ENCODE results near the gene RASD1.

The RASD1 gene

GRCh38 chr17:17527956-17528500 lies 31.8 kb upstream of the RASD1 start:
- TF ChIP-seq SPI1 (IDR thresholded peaks at IDR 0.05; ENCODE audit: low read depth, low read length) (no peak), POLR2A (IDR thresholded peaks at IDR 0.05; ENCODE audit: low read depth, low read length) (no peak), POU2F2 (IDR thresholded peaks at IDR 0.05; ENCODE audit: low read depth, low read length) (no peak), TAF1 (IDR thresholded peaks at IDR 0.05; ENCODE audit: low read depth, low read length) (no peak), PAX5 (IDR thresholded peaks at IDR 0.05; ENCODE audit: insufficient read depth, low read length, severe bottlenecking) (no peak), POLR2AphosphoS5 (IDR thresholded peaks at IDR 0.05; ENCODE audit: low read depth, low read length) (no peak)
- FAIRE-seq (no peak), DNase-seq (ENCODE audit: insufficient read length, low spot score) (no peak)

DNA sequence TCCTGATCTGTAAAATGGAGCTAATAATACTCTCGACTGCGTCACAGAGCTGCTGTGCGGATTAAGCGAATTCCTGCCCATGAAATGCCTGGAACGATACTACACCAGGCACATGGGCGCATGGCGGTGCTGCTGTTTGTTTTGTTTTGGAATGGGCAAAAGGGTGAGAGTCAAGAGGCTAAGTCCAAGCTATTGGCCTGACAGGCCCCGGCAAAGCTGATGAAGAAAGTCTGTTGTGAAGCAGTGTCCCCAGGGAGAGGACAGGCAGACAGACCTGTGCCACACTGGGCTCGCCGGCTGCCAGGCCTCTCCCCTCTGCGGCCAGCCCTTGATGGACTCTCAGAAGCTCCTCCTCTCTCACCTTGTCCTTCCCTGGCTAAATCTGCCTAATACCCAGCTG lies 31.3 kb upstream of the RASD1 start:
- no peak for FAIRE-seq
- no peak for TF ChIP-seq POU2F2 (IDR thresholded peaks at IDR 0.05; ENCODE audit: low read depth, low read length)
- no peak for TF ChIP-seq PAX5 (IDR thresholded peaks at IDR 0.05; ENCODE audit: insufficient read depth, low read length, severe bottlenecking)
- TF ChIP-seq SPI1 (IDR thresholded peaks at IDR 0.05; ENCODE audit: low read depth, low read length): no peak
- no peak for TF ChIP-seq POLR2AphosphoS5 (IDR thresholded peaks at IDR 0.05; ENCODE audit: low read depth, low read length)
- no peak for TF ChIP-seq TAF1 (IDR thresholded peaks at IDR 0.05; ENCODE audit: low read depth, low read length)
- no peak for DNase-seq (ENCODE audit: insufficient read length, low spot score)

DNA sequence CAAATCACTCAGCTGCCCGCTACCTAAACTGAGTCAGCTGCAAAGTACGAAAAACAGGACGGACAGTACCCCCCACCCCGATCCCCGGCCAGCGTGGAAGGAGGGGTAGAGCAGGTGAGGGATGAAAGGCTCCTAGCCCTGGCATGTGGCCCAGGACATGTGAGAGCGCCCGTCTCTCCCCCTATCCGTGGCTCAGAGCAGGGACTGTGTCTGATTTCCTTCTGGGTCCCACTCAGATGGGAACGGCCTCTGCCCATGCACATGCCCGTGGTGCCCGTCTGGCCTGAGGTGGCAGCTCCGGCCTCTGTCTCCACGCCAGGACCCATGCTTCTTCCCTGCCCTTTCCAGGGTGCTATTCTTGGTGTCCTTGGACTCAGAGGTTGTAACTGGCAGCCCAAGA lies 30.2 kb upstream of the RASD1 start:
- TF ChIP-seq POLR2A (IDR thresholded peaks at IDR 0.05; ENCODE audit: low read depth, low read length) (no peak), TAF1 (IDR thresholded peaks at IDR 0.05; ENCODE audit: low read depth, low read length) (no peak)
- DNase-seq (ENCODE audit: insufficient read length, low spot score): no peak
- no peak for FAIRE-seq

DNA sequence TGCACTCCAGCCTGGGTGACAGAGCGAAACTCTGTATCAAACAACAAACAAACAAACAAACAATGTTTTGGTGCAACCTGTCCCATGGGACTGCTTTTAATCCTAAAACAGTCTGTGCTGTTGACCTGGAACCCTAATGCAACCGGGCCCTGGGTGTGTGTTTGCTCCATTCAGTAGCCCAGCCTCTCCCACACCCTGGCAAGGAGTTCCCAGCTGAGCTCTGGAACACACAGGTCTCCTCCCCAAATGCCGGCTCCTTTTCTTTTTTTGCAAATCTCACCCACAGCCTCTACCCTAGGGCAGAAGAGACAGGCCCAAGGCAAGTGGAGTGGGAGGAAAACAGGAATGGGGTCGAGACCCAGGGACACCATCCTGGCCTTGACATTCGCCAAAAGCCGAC lies 29.8 kb upstream of the RASD1 start:
- FAIRE-seq: no peak
- no peak for TF ChIP-seq POU2F2 (IDR thresholded peaks at IDR 0.05; ENCODE audit: low read depth, low read length)
- TF ChIP-seq PAX5 (IDR thresholded peaks at IDR 0.05; ENCODE audit: insufficient read depth, low read length, severe bottlenecking): no peak
- TF ChIP-seq POLR2A (IDR thresholded peaks at IDR 0.05; ENCODE audit: low read depth, low read length): no peak
- no peak for TF ChIP-seq SPI1 (IDR thresholded peaks at IDR 0.05; ENCODE audit: low read depth, low read length)
- TF ChIP-seq TAF1 (IDR thresholded peaks at IDR 0.05; ENCODE audit: low read depth, low read length): no peak
- no peak for TF ChIP-seq POLR2AphosphoS5 (IDR thresholded peaks at IDR 0.05; ENCODE audit: low read depth, low read length)

GRCh38 chr17:17525311-17525710 lies 29.1 kb upstream of the RASD1 start:
- TF ChIP-seq TAF1 (IDR thresholded peaks at IDR 0.05; ENCODE audit: low read depth, low read length) (no peak), POLR2AphosphoS5 (IDR thresholded peaks at IDR 0.05; ENCODE audit: low read depth, low read length) (no peak), SPI1 (IDR thresholded peaks at IDR 0.05; ENCODE audit: low read depth, low read length) (no peak), POLR2A (IDR thresholded peaks at IDR 0.05; ENCODE audit: low read depth, low read length) (no peak), PAX5 (IDR thresholded peaks at IDR 0.05; ENCODE audit: insufficient read depth, low read length, severe bottlenecking) (no peak)
- FAIRE-seq: no peak
- DNase-seq (ENCODE audit: insufficient read length, low spot score): no peak

More for the DNA sequence above, 29.8 kb upstream of the RASD1 start:
- DNase-seq (ENCODE audit: insufficient read length, low spot score): no peak

- FAIRE-seq: no peak
- TF ChIP-seq POU2F2 (IDR thresholded peaks at IDR 0.05; ENCODE audit: low read depth, low read length) (no peak), PAX5 (IDR thresholded peaks at IDR 0.05; ENCODE audit: insufficient read depth, low read length, severe bottlenecking) (no peak), TAF1 (IDR thresholded peaks at IDR 0.05; ENCODE audit: low read depth, low read length) (no peak), POLR2A (IDR thresholded peaks at IDR 0.05; ENCODE audit: low read depth, low read length) (no peak), POLR2AphosphoS5 (IDR thresholded peaks at IDR 0.05; ENCODE audit: low read depth, low read length) (no peak), SPI1 (IDR thresholded peaks at IDR 0.05; ENCODE audit: low read depth, low read length) (no peak)
- no peak for DNase-seq (ENCODE audit: insufficient read length, low spot score)
These were observed 27.7 kb upstream of the RASD1 start for GRCh38 chr17:17523731-17524490.

DNA sequence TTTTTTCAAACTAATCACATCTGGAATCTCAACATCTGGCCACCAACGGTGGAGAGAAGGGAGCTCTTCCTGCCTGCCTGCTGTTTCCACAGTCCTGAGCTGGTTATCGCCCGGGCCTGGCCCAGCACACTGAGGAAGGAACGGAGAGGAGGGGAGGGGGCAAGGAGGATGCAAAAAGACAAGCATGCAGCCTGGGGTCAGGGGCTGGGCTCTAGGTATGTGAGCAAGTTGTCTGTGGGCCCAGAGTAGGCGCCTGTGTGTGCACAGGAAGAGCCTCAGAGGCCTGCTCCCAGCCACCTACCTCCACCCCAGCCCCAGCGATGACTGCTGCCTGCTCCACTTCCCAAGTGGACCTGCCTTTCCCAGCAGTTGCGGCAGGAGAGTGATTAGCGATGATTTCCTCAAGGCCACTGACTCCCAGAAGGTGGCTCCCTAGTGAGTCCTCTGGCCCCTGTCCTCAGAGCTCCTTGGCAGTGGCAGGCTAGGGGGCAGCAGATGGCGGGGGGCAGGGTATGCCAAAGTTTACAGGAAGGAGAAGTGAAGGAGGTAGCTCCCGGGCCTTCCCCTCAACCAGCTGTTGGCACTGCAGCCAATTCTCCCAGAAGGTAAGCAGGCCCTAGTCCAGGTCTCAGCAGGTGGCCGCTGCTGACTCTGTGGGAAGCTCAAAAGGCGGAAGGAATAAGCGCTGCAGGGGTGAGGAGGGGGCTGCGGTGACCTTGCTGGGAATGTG lies 27.0 kb upstream of the RASD1 start:
- TF ChIP-seq PAX5 (IDR thresholded peaks at IDR 0.05; ENCODE audit: insufficient read depth, low read length, severe bottlenecking) (no peak), TAF1 (IDR thresholded peaks at IDR 0.05; ENCODE audit: low read depth, low read length) (no peak), POU2F2 (IDR thresholded peaks at IDR 0.05; ENCODE audit: low read depth, low read length) (no peak), POLR2A (IDR thresholded peaks at IDR 0.05; ENCODE audit: low read depth, low read length) (no peak), POLR2AphosphoS5 (IDR thresholded peaks at IDR 0.05; ENCODE audit: low read depth, low read length) (no peak), SPI1 (IDR thresholded peaks at IDR 0.05; ENCODE audit: low read depth, low read length) (no peak)
- FAIRE-seq: no peak
- no peak for DNase-seq (ENCODE audit: insufficient read length, low spot score)

DNA sequence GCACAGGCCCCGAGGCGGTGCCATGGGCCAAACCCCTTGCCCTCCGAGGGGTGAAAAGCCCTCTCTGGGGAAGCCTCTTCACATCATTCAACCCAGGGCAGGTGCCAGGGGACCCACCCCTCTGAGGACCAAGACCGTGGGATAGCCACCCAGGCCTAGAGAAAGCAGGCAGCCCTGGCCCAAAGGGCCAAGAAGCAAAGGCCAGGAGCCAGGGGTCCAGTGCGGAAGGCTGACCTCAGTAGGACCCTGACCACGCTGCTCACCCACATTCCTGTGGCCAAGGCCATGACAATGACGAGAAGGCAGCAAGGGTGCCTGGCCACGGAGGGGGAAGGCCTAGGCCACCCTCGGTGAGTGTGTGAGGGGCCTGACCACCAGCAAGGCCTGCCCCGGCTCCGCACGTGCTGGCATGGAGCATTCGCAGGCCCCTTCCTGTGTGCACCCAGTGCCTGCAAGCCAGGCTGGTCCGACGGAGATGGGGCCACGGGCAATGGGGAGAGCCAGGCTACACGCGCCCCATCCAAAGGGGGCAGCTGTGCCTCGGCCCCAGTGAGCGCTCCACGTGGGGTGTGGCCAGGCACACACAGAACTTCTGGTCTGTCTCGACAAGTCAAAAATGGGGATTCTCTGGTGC lies 24.5 kb upstream of the RASD1 start:
- FAIRE-seq: no peak
- DNase-seq (ENCODE audit: insufficient read length, low spot score): no peak
- no peak for TF ChIP-seq POU2F2 (IDR thresholded peaks at IDR 0.05; ENCODE audit: low read depth, low read length)
- TF ChIP-seq POLR2A (IDR thresholded peaks at IDR 0.05; ENCODE audit: low read depth, low read length): no peak
- TF ChIP-seq PAX5 (IDR thresholded peaks at IDR 0.05; ENCODE audit: insufficient read depth, low read length, severe bottlenecking): no peak
- no peak for TF ChIP-seq SPI1 (IDR thresholded peaks at IDR 0.05; ENCODE audit: low read depth, low read length)
- TF ChIP-seq TAF1 (IDR thresholded peaks at IDR 0.05; ENCODE audit: low read depth, low read length): no peak
- TF ChIP-seq POLR2AphosphoS5 (IDR thresholded peaks at IDR 0.05; ENCODE audit: low read depth, low read length): no peak

- DNase-seq (ENCODE audit: insufficient read length, low spot score) (no peak), FAIRE-seq (no peak)
- TF ChIP-seq POLR2A (IDR thresholded peaks at IDR 0.05; ENCODE audit: low read depth, low read length) (no peak), POLR2AphosphoS5 (IDR thresholded peaks at IDR 0.05; ENCODE audit: low read depth, low read length) (no peak), SPI1 (IDR thresholded peaks at IDR 0.05; ENCODE audit: low read depth, low read length) (no peak), POU2F2 (IDR thresholded peaks at IDR 0.05; ENCODE audit: low read depth, low read length) (no peak), PAX5 (IDR thresholded peaks at IDR 0.05; ENCODE audit: insufficient read depth, low read length, severe bottlenecking) (no peak), TAF1 (IDR thresholded peaks at IDR 0.05; ENCODE audit: low read depth, low read length) (no peak)
These were observed 23.7 kb upstream of the RASD1 start for GRCh38 chr17:17519886-17520285.

All from GM12891 (cell line).